ENCODE results near the gene ARHGAP10.
"Not testable (repeated sequence)": the region's sequence is repeated elsewhere in the genome, so short reads cannot be mapped to it uniquely, and the experiment has no call there.

GRCh38 chr4:148083073-148083472 lies 351.2 kb downstream of the ARHGAP10 start:
- not testable (repeated sequence) for TF ChIP-seq CTCF (IDR thresholded peaks at IDR 0.05); EZH2 (IDR thresholded peaks at IDR 0.05; ENCODE audit: borderline replicate concordance, insufficient read depth, low read depth, low read length, poor library complexity, severe bottlenecking)

All from B cell (primary cell).